K562 (cell line): ENCODE data around the gene PRDM10. TPM values are rescaled to one million over a fixed set of nuclear protein-coding genes. Genes with fewer than 3 reads are reported as not detected.
A peak's percentile ranks its signal among the peaks of the same experiment; 100 is the strongest.

ENCODE experiments used
- ARNT ChIP-seq, 2 experiments: fragments of 450-650 bp; IDR thresholded peaks; 2 replicates each; pipeline ENCODE4 v1.6.1; 2016; ENCODE audit warnings: mild to moderate bottlenecking in 1 of 2
- PHB2 ChIP-seq: fragments of 450-650 bp; IDR thresholded peaks from 2 replicates; pipeline ENCODE4 v1.6.1; 2017; ENCODE audit warnings: low read depth
- U2AF2 ChIP-seq: fragments of 200-400 bp; formaldehyde crosslinking; optimal IDR thresholded peaks from 2 replicates; pipeline ENCODE3; 2017; ENCODE audit warnings: low read depth, mild to moderate bottlenecking, low read length
- ZBTB1 ChIP-seq: sonication (generic); formaldehyde crosslinking; IDR thresholded peaks from 2 replicates; pipeline ENCODE4 v1.8.1; 2023; ENCODE audit warnings: missing genetic modification reagents, low read depth, mild to moderate bottlenecking, borderline replicate concordance
- ZEB2 ChIP-seq: fragments of 450-650 bp; IDR thresholded peaks from 2 replicates; pipeline ENCODE4 v1.6.1; 2016
- ZNF431 ChIP-seq: sonication (generic); formaldehyde crosslinking; IDR thresholded peaks from 2 replicates; pipeline ENCODE4 v1.8.0; 2022; ENCODE audit warnings: mild to moderate bottlenecking, missing genetic modification reagents
- ZNF778 ChIP-seq: fragments of 450-650 bp; formaldehyde crosslinking; IDR thresholded peaks from 2 replicates; pipeline ENCODE4 v1.4.0; 2020; ENCODE audit warnings: mild to moderate bottlenecking, moderate library complexity
- ZSCAN29 ChIP-seq: fragments of 450-650 bp; IDR thresholded peaks from 2 replicates; pipeline ENCODE4 v1.6.1; 2017
- polyA plus RNA-seq, 8 experiments: library from polyadenylated mRNA; depleted of rRNA in 4 of 8; stranded (reverse) in 5 of 8; unstranded in 3 of 8; fragments of >200 nt; fragmentation: Nextera tagmentation in 2 of 8; fragmentation: Illumina TruSeq in 1 of 8; extraction: Ambion mirVana in 2 of 8; extraction: Trizol in 1 of 8; gene quantifications; 2 replicates each; pipeline versions ENCODE4 v1.2.1 to v1.2.3, GENCODE V29; 2011 to 2014; ENCODE audit warnings: inconsistent platforms in 1 of 8, missing spikeins in 1 of 8
- total RNA-seq, 7 experiments: library from RNA; depleted of rRNA in 6 of 7; stranded (reverse); fragments of >200 nt in 6 of 7; fragmentation: Illumina TruSeq in 2 of 7; extraction: Trizol in 2 of 7; gene quantifications; 2 replicates each; pipeline versions ENCODE4 v1.2.1 to v1.2.3, GENCODE V29; 2011 to 2021; ENCODE audit warnings: low replicate concordance in 1 of 7
- TF ChIP-seq, protein P1 (sequence below): fragments of 250-450 bp; sonication (Bioruptor Pico); IDR thresholded peaks from 2 replicates; pipeline ENCODE4 v1.5.0; 2020; ENCODE audit warnings: mild to moderate bottlenecking
- TF ChIP-seq, protein P2 (sequence below): fragments of 200-800 bp; sonication (Bioruptor generic); IDR thresholded peaks from 2 replicates; pipeline ENCODE4 v1.6.1; 2017; ENCODE audit warnings: missing genetic modification characterization, missing compliant biosample characterization
- TF ChIP-seq, protein P3 (sequence below): sonication (generic); formaldehyde crosslinking; IDR thresholded peaks from 2 replicates; pipeline ENCODE4 v1.8.0; 2023; ENCODE audit warnings: mild to moderate bottlenecking, missing genetic modification reagents
- TF ChIP-seq, protein P4 (sequence below), 3 experiments: fragments of 200-800 bp in 1 of 3; sonication (Bioruptor generic) in 1 of 3; sonication (generic) in 1 of 3; formaldehyde crosslinking in 1 of 3; IDR thresholded peaks; 2 replicates each; pipeline versions ENCODE4 v1.6.1 to v1.8.0; 2016 to 2022; ENCODE audit warnings: mild to moderate bottlenecking in 2 of 3, missing compliant biosample characterization in 2 of 3, missing genetic modification characterization in 2 of 3, missing genetic modification reagents in 1 of 3
- TF ChIP-seq, protein P5 (sequence below): sonication (generic); formaldehyde crosslinking; IDR thresholded peaks from 2 replicates; pipeline ENCODE4 v1.4.0; 2020; ENCODE audit warnings: mild to moderate bottlenecking, missing genetic modification reagents
- TF ChIP-seq, protein P6 (sequence below): sonication (generic); formaldehyde crosslinking; IDR thresholded peaks from 2 replicates; pipeline ENCODE4 v1.8.0; 2022; ENCODE audit warnings: mild to moderate bottlenecking, missing genetic modification reagents

The PRDM10 gene
- total and polyA plus RNA-seq, 9 of the 15 experiments (the other 6 are each of a cell fraction or from before 2014, with no cell fraction given) = 0.89 to 9.3 (median 4.5) TPM

DNA sequence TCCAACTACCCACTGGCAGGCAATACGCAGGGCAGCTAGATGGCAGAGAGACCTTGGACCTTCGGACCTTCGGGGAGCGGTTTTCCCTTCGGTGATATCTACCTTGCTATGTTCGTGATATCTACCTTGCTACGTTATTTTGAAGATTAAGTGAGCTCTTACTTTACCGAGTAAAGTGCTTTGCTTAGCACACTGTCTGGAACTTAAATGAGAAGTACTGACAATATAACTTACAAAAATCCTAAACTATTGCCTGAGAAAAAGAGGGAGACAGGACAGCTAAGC is 1.0 kb upstream of the PRDM10 start (continued):
- TF ChIP-seq, protein P1, sequence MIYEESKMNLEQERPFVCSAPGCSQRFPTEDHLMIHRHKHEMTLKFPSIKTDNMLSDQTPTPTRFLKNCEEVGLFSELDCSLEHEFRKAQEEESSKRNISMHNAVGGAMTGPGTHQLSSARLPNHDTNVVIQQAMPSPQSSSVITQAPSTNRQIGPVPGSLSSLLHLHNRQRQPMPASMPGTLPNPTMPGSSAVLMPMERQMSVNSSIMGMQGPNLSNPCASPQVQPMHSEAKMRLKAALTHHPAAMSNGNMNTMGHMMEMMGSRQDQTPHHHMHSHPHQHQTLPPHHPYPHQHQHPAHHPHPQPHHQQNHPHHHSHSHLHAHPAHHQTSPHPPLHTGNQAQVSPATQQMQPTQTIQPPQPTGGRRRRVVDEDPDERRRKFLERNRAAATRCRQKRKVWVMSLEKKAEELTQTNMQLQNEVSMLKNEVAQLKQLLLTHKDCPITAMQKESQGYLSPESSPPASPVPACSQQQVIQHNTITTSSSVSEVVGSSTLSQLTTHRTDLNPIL (CRISPR knock-in tag) = no peak
- TF ChIP-seq ZNF431 (CRISPR knock-in tag) = no peak
- TF ChIP-seq PHB2 = no peak
- TF ChIP-seq ZNF778 = no peak
- TF ChIP-seq ARNT (IDR thresholded peaks at IDR 0.05) = 0 out of 4 replicates have a peak, but pooled peaks of 1 of the 2 experiments have one; percentile 7
- TF ChIP-seq ZBTB1 (CRISPR knock-in tag) = no peak
- 0 out of 2 replicates have a peak, but pooled peaks have one; percentile 35 for TF ChIP-seq ZEB2
- TF ChIP-seq, protein P2, sequence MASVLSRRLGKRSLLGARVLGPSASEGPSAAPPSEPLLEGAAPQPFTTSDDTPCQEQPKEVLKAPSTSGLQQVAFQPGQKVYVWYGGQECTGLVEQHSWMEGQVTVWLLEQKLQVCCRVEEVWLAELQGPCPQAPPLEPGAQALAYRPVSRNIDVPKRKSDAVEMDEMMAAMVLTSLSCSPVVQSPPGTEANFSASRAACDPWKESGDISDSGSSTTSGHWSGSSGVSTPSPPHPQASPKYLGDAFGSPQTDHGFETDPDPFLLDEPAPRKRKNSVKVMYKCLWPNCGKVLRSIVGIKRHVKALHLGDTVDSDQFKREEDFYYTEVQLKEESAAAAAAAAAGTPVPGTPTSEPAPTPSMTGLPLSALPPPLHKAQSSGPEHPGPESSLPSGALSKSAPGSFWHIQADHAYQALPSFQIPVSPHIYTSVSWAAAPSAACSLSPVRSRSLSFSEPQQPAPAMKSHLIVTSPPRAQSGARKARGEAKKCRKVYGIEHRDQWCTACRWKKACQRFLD (CRISPR knock-in tag) = no peak; the same call in 1 of the 2 replicates
- TF ChIP-seq, protein P3, sequence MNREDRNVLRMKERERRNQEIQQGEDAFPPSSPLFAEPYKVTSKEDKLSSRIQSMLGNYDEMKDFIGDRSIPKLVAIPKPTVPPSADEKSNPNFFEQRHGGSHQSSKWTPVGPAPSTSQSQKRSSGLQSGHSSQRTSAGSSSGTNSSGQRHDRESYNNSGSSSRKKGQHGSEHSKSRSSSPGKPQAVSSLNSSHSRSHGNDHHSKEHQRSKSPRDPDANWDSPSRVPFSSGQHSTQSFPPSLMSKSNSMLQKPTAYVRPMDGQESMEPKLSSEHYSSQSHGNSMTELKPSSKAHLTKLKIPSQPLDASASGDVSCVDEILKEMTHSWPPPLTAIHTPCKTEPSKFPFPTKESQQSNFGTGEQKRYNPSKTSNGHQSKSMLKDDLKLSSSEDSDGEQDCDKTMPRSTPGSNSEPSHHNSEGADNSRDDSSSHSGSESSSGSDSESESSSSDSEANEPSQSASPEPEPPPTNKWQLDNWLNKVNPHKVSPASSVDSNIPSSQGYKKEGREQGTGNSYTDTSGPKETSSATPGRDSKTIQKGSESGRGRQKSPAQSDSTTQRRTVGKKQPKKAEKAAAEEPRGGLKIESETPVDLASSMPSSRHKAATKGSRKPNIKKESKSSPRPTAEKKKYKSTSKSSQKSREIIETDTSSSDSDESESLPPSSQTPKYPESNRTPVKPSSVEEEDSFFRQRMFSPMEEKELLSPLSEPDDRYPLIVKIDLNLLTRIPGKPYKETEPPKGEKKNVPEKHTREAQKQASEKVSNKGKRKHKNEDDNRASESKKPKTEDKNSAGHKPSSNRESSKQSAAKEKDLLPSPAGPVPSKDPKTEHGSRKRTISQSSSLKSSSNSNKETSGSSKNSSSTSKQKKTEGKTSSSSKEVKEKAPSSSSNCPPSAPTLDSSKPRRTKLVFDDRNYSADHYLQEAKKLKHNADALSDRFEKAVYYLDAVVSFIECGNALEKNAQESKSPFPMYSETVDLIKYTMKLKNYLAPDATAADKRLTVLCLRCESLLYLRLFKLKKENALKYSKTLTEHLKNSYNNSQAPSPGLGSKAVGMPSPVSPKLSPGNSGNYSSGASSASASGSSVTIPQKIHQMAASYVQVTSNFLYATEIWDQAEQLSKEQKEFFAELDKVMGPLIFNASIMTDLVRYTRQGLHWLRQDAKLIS (CRISPR knock-in tag) = no peak
- TF ChIP-seq, protein P4, sequence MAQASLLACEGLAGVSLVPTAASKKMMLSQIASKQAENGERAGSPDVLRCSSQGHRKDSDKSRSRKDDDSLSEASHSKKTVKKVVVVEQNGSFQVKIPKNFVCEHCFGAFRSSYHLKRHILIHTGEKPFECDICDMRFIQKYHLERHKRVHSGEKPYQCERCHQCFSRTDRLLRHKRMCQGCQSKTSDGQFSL (CRISPR knock-in tag; IDR thresholded peaks at IDR 0.05) = no peak
- TF ChIP-seq, protein P4 (tag; IDR thresholded peaks at IDR 0.05) = no peak
- no peak for TF ChIP-seq U2AF2
- TF ChIP-seq, protein P5, sequence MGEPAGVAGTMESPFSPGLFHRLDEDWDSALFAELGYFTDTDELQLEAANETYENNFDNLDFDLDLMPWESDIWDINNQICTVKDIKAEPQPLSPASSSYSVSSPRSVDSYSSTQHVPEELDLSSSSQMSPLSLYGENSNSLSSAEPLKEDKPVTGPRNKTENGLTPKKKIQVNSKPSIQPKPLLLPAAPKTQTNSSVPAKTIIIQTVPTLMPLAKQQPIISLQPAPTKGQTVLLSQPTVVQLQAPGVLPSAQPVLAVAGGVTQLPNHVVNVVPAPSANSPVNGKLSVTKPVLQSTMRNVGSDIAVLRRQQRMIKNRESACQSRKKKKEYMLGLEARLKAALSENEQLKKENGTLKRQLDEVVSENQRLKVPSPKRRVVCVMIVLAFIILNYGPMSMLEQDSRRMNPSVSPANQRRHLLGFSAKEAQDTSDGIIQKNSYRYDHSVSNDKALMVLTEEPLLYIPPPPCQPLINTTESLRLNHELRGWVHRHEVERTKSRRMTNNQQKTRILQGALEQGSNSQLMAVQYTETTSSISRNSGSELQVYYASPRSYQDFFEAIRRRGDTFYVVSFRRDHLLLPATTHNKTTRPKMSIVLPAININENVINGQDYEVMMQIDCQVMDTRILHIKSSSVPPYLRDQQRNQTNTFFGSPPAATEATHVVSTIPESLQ = 0 out of 2 replicates have a peak, but pooled peaks have one; percentile 5
- TF ChIP-seq, protein P6, sequence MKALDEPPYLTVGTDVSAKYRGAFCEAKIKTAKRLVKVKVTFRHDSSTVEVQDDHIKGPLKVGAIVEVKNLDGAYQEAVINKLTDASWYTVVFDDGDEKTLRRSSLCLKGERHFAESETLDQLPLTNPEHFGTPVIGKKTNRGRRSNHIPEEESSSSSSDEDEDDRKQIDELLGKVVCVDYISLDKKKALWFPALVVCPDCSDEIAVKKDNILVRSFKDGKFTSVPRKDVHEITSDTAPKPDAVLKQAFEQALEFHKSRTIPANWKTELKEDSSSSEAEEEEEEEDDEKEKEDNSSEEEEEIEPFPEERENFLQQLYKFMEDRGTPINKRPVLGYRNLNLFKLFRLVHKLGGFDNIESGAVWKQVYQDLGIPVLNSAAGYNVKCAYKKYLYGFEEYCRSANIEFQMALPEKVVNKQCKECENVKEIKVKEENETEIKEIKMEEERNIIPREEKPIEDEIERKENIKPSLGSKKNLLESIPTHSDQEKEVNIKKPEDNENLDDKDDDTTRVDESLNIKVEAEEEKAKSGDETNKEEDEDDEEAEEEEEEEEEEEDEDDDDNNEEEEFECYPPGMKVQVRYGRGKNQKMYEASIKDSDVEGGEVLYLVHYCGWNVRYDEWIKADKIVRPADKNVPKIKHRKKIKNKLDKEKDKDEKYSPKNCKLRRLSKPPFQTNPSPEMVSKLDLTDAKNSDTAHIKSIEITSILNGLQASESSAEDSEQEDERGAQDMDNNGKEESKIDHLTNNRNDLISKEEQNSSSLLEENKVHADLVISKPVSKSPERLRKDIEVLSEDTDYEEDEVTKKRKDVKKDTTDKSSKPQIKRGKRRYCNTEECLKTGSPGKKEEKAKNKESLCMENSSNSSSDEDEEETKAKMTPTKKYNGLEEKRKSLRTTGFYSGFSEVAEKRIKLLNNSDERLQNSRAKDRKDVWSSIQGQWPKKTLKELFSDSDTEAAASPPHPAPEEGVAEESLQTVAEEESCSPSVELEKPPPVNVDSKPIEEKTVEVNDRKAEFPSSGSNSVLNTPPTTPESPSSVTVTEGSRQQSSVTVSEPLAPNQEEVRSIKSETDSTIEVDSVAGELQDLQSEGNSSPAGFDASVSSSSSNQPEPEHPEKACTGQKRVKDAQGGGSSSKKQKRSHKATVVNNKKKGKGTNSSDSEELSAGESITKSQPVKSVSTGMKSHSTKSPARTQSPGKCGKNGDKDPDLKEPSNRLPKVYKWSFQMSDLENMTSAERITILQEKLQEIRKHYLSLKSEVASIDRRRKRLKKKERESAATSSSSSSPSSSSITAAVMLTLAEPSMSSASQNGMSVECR (CRISPR knock-in tag) = 0 out of 2 replicates have a peak, but pooled peaks have one; percentile 3
- TF ChIP-seq ZSCAN29 = no peak
